Fibroblast of upper back skin (primary cell): Measurements from ENCODE around the gene FHL2.

Source experiments
- DNase-seq: peaks from one replicate; pipeline ENCODE4 v3.0.0-alpha.2; 2013

FHL2 gene

DNA sequence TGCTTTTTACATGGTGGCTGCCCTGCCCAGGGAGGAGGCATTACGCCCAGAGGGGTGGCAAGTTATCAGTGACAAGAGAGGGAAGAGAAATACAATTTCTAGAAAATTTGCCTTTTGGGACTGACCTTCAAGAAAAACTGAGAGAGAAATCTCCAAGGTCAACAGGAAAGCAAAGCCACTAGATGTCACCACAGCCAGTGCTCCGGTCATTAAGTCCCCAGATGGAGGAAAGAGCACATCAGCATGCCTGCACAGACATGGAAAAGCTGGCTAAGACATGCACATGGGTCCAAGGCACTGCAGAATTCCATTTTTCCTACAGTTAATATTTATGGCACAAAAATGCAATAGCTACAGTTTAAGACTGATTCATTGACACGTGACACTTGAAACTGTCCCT lies 21.0 kb downstream of the FHL2 start:
- DNase-seq = no peak

DNA sequence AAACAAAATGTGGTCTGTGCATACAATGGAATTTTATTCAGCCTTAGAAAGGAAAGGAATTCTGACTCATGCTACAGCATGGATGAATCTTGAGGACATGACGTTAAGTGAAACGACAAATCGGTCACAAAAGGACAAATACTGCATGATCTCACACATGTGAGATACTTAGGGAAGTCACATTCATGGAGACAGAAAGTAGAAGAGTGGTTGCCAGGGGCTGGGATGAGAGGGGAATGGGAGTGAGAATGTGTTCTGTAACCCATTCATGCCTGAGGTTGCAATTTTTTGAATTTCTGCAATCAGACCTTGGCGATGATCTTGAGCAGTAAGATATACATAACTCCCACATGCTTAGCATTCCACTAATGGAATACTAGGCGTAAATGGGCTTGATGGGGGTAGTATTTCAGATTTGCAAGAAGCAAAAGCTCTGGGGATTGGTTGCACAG lies 22.0 kb downstream of the FHL2 start:
- peak; percentile 88 for DNase-seq

GRCh38 chr2:105376010-105376409 lies 22.8 kb downstream of the FHL2 start:
- DNase-seq = no peak

DNA sequence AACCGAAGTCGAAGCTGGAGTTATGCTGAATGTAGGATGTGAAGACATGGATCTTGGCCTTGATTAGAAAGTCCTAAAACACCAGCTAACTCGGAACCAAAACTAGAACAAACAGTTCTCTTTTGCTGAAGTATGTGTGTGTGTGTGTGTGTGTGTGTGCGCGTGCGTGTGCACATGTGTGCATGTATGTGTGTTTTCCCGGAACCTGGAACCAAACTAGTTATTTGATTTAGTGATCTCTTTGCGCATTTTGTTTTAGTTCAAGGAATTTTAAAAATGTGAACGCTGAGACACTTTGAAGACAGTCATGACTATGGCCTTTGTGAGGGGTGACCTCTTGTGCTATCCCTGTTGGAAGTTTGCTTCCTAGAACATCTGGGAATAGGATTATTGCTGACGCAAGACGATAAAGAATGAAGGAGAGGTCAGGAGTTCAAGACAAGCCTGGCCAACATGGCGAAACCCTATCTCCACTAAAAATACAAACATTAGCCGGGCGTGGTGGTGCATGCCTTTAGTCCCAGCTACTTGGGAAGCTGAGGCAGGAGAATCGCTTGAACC lies 23.8 kb downstream of the FHL2 start:
- peak; percentile 76 for DNase-seq

DNA sequence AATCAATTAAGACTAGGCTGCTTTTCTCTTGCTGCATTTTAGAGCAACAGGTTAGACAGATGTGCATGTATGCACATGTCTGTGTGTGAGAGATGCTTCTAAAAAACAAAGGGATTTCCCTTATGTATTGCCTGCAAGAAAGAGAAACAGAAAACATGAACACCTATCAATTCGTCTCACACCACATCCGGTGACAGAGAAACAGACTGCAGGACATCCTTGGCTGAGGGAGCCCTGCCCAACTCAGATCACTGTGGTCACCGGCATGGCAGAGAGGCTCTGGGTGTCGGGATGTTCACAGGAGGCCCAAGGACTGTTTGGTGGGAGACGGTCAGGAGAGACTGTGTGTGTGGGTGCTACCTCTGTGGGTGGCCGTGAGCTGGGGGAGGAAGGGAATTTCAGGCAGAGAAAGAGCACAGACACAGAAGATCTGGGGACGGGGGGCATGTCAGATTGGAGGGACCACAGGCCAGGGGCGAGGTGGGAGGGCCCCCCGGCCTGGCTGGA lies 24.9 kb downstream of the FHL2 start:
- DNase-seq = no peak

DNA sequence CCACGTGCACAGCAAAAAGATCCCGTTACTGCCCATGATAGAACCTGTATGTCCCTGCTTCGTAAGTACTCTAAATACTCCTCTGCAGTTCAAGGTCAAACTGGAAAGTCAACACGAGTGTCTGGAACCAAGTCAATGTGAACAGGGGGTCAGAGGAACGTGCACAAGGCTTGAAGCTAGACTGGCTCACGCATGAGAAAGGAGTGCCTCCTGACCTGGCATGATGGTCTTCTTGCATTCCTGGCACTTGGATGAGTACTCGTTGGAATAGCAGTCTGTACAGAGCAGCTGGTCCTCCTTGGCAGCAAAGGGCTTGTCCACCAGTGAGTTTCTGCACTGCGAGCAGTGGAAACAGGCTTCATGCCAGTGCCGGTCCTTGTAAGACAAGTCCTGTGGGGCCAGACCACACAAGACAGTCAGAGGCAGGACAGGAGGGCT lies 25.5 kb downstream of the FHL2 start:
- DNase-seq = no peak

GRCh38 chr2:105371810-105372209 lies 27.0 kb downstream of the FHL2 start:
- DNase-seq = no peak

DNA sequence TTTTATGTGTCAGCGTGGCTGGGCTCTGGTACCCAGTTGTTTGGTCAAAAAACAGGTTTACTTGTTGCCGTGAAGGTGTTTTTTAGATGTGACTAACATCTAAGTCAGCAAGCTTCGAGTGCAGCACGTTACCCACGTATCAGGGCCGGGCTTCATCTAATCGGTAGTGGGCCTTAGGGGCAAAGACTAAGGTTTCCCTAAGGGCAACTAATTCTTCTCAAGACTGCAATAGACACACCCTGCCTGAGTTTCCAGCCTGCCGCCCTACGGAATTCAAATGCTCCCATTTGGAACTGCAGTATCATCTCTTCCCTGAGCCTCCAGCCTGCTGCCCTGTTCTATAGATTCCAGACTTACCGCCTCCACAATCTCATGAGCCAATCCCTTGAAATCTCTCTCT lies 27.7 kb downstream of the FHL2 start:
- no peak for DNase-seq

DNA sequence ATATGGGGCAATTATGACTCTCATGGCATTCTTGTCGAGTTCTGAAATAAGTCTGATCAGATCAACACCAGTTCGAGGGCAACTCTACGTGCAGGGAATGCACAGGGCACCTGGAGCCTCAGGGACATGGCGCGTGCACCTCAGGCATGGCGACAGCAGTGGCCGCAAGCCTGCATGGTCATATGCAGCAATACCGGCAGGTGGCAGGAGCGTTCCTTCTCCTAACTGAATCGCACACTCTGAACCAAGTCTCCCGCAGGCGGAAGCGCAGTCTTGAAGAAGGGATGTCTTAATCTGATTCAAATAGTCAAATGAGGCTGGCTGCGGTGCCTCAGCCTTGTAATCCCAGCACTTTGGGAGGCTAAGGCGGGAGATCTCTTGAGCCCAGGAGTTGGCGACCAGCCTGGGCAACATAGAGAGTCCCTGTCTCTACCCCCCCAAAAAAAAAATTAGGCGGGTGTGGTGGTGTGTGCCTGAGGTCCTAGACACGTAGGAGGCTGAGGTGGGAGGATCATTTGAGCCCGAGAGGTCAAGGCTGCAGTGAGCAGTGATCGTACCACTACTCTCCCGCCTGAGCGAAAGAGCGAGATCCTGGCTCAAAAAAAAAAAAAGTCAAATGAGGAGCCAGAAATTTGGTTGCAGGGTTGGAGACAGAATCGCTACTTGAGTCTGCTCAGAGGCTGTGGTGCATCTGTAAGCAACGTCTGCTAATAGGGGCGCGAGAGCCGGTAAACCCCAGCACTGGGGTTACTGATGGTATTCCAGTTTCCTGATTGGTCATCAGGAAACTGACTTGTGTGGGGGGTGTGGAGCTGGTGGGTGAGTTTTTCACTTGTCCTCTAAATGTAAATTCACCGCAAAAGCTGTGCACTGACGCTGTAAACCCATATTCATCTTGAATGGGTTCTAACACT lies 28.8 kb downstream of the FHL2 start:
- DNase-seq = peak; percentile 85

DNA sequence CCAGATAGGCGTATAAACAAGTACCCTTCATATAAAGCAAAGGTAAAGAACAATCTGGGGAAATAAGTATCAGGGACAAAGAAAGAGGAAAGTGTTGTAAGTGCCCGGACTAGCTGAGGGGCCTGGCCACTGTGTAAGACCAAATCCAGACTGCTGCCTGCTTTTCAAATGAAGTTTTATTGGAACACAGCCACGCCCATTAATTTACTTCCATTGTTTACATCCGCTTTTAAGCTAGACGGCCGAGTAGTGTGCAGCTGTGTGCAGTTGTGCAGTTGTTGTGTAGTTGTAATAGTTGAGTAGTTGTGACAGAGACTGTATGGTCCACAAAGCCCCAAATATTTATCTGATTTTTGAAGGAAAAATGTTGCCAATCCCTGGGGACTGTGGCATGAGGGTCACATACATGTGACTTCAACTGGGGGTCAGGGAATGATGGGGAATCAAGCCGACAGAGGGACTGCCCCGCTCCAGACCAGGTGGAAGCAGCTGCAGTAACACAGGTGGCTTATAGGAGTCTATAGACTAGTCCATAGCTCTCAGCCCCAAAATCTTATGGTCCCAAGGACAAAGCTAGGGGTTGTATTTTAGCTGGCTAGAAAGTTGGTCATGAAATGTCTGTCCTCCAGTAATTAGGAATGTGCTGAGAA lies 30.0 kb downstream of the FHL2 start:
- no peak for DNase-seq

DNA sequence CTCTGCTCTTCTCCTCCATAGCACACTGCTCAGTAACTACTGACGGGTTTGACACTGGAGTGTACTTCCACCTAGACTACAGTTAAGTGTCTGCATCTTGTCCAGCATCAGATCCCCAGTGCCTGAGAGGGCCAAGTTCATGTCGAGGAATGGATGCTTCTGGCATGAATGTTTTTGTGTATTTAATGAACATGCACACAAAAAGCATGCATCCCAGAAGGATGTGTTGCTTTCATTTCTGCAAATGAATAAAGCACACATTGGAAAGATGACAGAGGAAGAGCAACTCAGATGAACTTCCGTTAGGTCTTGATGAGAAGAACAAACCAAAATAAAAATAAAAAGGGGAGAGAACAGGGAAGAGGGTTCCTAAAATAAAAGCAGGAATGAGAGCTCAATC lies 33.6 kb downstream of the FHL2 start:
- DNase-seq = no peak

- DNase-seq = peak; percentile 52
Observed at GRCh38 chr2:105364436-105365139, 34.3 kb downstream of the FHL2 start.

DNA sequence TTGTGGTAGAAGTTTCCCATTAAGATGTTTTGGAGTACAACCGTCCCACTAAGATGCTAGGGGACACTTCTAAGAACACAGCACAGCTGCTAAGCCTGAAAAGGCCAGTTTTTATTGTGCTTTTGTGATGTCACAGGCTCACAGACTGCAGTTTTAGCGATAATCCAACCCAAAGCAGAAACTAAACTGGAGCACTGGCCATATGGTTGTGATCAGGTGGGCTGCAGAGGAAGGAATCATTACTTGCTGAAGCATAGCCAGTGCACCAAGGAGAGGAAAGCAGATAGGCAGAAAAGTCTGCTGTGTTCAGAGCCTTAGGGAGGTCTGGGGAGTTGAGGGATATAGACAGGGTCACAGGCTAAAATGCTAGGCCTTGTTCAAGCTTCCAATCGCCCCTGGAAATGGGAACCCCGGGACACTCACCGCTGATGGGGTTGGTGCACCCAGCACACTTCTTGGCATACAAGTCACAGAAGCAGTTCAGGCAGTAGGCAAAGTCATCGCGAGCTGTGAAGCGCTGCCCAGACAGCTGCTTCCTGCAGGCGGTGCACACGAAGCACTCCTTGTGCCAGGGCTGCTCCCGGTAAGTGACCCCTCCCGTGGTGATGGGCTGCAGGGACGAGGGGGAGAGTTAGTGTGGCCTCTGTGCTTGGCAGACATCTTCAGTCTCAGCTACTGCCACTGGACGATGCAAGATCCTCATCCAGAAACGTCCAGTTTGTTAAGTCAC lies 35.8 kb downstream of the FHL2 start:
- no peak for DNase-seq

- no peak for DNase-seq
Observed at GRCh38 chr2:105361102-105361889, 37.6 kb downstream of the FHL2 start.

GRCh38 chr2:105358593-105358992 lies 40.3 kb downstream of the FHL2 start:
- DNase-seq = no peak

DNA sequence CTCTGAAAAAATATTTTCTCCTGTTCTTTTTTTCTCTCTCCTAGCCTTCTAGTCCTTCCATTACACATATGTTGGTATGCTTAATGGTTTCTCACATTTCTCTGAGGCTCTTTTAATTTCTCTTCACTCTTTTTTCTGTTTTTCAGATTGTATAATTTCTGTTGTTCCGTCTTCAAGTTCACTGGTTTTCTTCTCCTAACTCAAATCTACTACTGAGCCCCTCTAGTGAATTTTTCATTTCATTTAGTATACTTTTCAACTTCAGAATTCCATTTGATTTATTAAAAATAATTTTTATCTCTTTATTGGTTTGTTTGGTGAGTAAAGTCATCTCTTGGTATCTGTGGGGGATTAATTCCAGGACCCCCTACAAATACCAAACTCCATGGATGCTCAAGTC lies 41.7 kb downstream of the FHL2 start:
- no peak for DNase-seq

GRCh38 chr2:105344704-105345345 lies 54.0 kb downstream of the FHL2 start:
- DNase-seq = peak; percentile 52

DNA sequence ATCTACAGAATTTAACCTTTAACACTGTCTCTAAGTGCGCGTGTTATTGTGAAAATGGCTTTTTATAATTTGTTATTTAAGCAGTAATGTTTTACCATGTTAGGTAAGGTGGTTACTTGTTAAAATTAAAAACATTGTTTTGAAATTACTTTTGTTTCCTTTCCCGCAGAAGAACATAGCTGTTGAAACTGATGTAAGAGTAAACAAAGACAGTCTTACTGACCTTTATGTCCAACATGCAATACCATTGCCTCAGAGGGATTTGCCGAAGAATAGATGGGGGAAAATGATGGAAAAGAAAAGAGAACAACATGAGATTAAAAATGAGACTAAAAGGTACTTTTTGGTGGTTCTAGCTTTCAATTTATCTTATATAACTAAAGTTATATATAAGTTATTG lies 59.4 kb downstream of the FHL2 start:
- no peak for DNase-seq

DNA sequence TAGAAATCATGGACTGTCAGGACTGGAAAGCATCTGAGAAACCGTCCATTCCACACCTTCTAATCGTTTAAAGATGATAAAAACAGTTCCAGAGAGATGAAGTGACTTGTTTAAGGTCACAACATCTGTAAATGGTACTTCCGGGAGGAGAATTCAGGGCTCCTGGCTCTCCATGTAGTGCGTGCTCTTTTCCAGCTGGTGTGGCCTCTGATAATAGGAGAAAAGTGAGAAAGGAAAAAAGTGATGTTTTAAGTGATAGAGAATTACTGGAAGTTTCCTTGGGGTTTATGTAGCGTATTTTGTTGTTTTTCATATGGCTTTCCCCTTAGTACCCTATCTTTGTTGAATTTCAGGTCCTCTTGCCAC lies 60.8 kb downstream of the FHL2 start:
- no peak for DNase-seq

GRCh38 chr2:105337122-105338019 lies 61.5 kb downstream of the FHL2 start, which contains the start of gene C2orf49:
Gene C2orf49, plus strand, starts transcription at chr2:105337540. Its CDS starts 48 bp downstream, at chr2:105337588.
- DNase-seq = peak; percentile 84
